Adipocyte (in vitro differentiated cells): ENCODE data around the gene CLEC18A.
"Not testable (repeated sequence)": the region's sequence is repeated elsewhere in the genome, so short reads cannot be mapped to it uniquely, and the experiment has no call there.

ENCODE experiments used
- DNase-seq: peaks from one replicate; pipeline ENCODE4 v3.0.0-alpha.2; 2015; ENCODE audit warnings: low read depth
- H3K27me3 ChIP-seq: replicated peaks from 2 replicates; pipeline ENCODE4 v1.7.0; 2013; ENCODE audit warnings: mild to moderate bottlenecking, low read length, moderate library complexity; ENCODE audit not compliant: control insufficient read depth, insufficient read depth
- H3K36me3 ChIP-seq: 2 replicates; pipeline ENCODE4 v1.7.0; 2013; ENCODE audit warnings: low read length, mild to moderate bottlenecking, moderate library complexity; ENCODE audit not compliant: control insufficient read depth, insufficient read depth, severe bottlenecking
- H3K4me1 ChIP-seq: 2 replicates; pipeline ENCODE4 v1.7.0; 2013; ENCODE audit warnings: mild to moderate bottlenecking, low read length, moderate library complexity; ENCODE audit not compliant: control insufficient read depth, insufficient read depth
- H3K4me3 ChIP-seq: 2 replicates; pipeline ENCODE4 v1.7.0; 2013; ENCODE audit warnings: mild to moderate bottlenecking, low read length, moderate library complexity
- H3K9ac ChIP-seq: 2 replicates; pipeline ENCODE4 v1.7.0; 2013; ENCODE audit warnings: mild to moderate bottlenecking, low read length, moderate library complexity
- H3K9me3 ChIP-seq: 2 replicates; pipeline ENCODE4 v1.7.0; 2013; ENCODE audit warnings: mild to moderate bottlenecking, low read length, moderate library complexity; ENCODE audit not compliant: control insufficient read depth

The CLEC18A gene

DNA sequence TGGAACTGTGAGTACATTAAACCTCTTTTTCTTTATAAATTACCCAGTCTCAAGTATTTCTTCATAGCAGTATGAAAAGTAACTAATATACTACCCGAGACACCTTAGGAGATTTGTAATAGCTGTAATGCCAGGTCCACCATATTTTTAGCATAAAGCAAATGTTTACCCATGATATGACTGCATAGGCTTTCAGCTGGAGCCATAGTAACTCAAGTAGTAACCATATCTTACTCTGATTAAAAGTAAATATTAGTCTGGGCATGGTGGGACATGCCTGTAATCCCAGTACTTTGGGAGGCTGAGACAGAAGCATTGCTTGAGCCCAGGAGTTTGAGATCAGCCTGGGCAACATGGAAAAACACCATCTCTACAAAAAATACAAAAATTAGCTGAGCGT, 52.4 kb downstream of the CLEC18A start:
- not testable (repeated sequence) for DNase-seq, H3K9me3 ChIP-seq, H3K4me3 ChIP-seq, H3K27me3 ChIP-seq, H3K9ac ChIP-seq, H3K36me3 ChIP-seq, H3K4me1 ChIP-seq

GRCh38 chr16:70008604-70009003, 57.5 kb downstream of the CLEC18A start:
- not testable (repeated sequence) for DNase-seq, H3K4me1 ChIP-seq, H3K27me3 ChIP-seq, H3K4me3 ChIP-seq, H3K9ac ChIP-seq, H3K9me3 ChIP-seq
- peaks cover 10% of the 10 kb centered on the region for H3K36me3 ChIP-seq

GRCh38 chr16:70010615-70011014, 59.5 kb downstream of the CLEC18A start:
- H3K4me1 ChIP-seq, H3K27me3 ChIP-seq, H3K4me3 ChIP-seq, DNase-seq, H3K9me3 ChIP-seq, H3K9ac ChIP-seq: not testable (repeated sequence)
- H3K36me3 ChIP-seq = peaks cover 10% of the 10 kb centered on the region

DNA sequence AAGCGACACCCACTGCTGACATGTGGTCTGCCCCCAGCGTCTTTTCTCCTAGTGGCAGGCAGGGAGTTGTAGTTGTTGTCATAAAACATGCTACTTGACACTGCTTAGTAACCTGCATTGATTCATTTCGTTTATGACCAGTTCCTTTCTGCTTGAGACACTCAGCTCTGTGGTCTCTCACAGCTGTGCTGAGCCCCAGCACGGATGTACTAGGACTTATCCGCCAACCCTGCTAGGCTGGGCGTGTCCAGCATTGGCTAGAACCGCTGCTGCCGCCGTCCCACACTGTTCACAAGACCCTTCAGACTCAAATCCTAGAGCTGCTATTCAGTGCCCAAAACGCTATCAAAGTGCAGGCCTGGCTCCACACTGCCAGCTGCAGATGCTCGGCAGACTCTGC, 60.0 kb downstream of the CLEC18A start:
- H3K9me3 ChIP-seq, H3K9ac ChIP-seq, H3K4me1 ChIP-seq, H3K27me3 ChIP-seq, H3K4me3 ChIP-seq, DNase-seq: not testable (repeated sequence)
- H3K36me3 ChIP-seq = peaks cover 10% of the 10 kb centered on the region

- not testable (repeated sequence) for H3K9me3 ChIP-seq, H3K36me3 ChIP-seq, H3K4me3 ChIP-seq, H3K9ac ChIP-seq, DNase-seq, H3K4me1 ChIP-seq, H3K27me3 ChIP-seq
Measured at GRCh38 chr16:70012354-70012753, 61.2 kb downstream of the CLEC18A start.

- not testable (repeated sequence) for H3K27me3 ChIP-seq
Measured at GRCh38 chr16:70012951-70013350, 61.8 kb downstream of the CLEC18A start.

More at GRCh38 chr16:70012951-70013350, 61.8 kb downstream of the CLEC18A start:
- DNase-seq, H3K4me1 ChIP-seq, H3K9me3 ChIP-seq, H3K9ac ChIP-seq, H3K4me3 ChIP-seq: not testable (repeated sequence)
- H3K36me3 ChIP-seq = peaks cover 12% of the 10 kb centered on the region
